DND-41 (cell line): ENCODE data around the gene MACROD2.

Experiments
- EZH2 ChIP-seq: IDR thresholded peaks from 3 replicates; pipeline ENCODE4 v1.6.1; 2012; ENCODE audit warnings: borderline replicate concordance, low read depth, mild to moderate bottlenecking, moderate library complexity, low read length, inconsistent platforms; ENCODE audit not compliant: severe bottlenecking
- TF ChIP-seq, protein P1 (sequence below): IDR thresholded peaks from 2 replicates; pipeline ENCODE4 v1.5.1; 2012; ENCODE audit warnings: borderline replicate concordance, low read length, moderate library complexity, mild to moderate bottlenecking; ENCODE audit not compliant: poor library complexity, severe bottlenecking; ENCODE audit errors: extremely low read depth

- TF ChIP-seq, protein P1, sequence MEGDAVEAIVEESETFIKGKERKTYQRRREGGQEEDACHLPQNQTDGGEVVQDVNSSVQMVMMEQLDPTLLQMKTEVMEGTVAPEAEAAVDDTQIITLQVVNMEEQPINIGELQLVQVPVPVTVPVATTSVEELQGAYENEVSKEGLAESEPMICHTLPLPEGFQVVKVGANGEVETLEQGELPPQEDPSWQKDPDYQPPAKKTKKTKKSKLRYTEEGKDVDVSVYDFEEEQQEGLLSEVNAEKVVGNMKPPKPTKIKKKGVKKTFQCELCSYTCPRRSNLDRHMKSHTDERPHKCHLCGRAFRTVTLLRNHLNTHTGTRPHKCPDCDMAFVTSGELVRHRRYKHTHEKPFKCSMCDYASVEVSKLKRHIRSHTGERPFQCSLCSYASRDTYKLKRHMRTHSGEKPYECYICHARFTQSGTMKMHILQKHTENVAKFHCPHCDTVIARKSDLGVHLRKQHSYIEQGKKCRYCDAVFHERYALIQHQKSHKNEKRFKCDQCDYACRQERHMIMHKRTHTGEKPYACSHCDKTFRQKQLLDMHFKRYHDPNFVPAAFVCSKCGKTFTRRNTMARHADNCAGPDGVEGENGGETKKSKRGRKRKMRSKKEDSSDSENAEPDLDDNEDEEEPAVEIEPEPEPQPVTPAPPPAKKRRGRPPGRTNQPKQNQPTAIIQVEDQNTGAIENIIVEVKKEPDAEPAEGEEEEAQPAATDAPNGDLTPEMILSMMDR = no peak
- no peak for TF ChIP-seq EZH2
Observed at GRCh38 chr20:15370370-15370769, 1375.1 kb downstream of the MACROD2 start.
